Loucy (cell line): ENCODE results near the gene SAMD4A.

Experiments used
- CTCF ChIP-seq: fragments of 200-600 bp; sonication (generic); conservative IDR thresholded peaks from 2 replicates; pipeline ENCODE4 v1.5.1; 2014; ENCODE audit warnings: mild to moderate bottlenecking, antibody characterized with exemption, low read length
- EZH2phosphoT487 ChIP-seq: fragments of 200-600 bp; IDR thresholded peaks from 2 replicates; pipeline ENCODE4 v1.6.1; 2018; ENCODE audit warnings: antibody characterized with exemption, mild to moderate bottlenecking, moderate library complexity, borderline replicate concordance

- TF ChIP-seq CTCF (no peak), EZH2phosphoT487 (no peak)
Observed at GRCh38 chr14:54784060-54784459, 217.1 kb downstream of the SAMD4A start.
